HG02588 (cell line): ENCODE results near the gene SPDEF.

ENCODE experiments used
- ATAC-seq: cut with Tn5 transposase; IDR thresholded peaks from one replicate; pipeline ENCODE4 v1.9.1; 2021; ENCODE audit warnings: mild to moderate bottlenecking, moderate library complexity; ENCODE audit not compliant: unreplicated experiment

The SPDEF gene

DNA sequence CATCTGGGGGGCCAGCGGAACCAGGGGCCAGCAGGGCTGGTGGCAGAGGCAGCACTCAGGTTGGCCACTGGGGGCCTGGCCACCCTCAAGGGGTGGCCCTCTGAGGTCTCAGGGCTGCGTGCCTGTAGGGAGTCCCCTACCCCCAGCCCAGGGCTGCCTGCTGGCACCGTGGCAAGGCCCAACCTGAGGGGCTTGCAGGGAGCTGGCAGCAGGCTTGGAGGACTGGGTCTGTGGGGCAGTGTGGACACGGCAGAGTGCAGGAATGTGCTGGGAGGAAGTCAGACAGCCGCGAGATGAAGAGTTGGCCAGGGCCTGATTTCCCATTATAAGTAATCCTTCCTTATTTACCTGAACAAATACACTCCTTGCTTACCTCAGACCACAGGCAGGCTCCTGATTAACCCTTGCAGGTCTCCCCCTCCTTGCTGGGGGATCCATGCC is at the start of gene SPDEF:
Gene SPDEF (minus strand): TSS at position 299 of the 441 bp plus-strand sequence. CDS start 11,874 bp downstream, outside the sequence.
- ATAC-seq: no peak

DNA sequence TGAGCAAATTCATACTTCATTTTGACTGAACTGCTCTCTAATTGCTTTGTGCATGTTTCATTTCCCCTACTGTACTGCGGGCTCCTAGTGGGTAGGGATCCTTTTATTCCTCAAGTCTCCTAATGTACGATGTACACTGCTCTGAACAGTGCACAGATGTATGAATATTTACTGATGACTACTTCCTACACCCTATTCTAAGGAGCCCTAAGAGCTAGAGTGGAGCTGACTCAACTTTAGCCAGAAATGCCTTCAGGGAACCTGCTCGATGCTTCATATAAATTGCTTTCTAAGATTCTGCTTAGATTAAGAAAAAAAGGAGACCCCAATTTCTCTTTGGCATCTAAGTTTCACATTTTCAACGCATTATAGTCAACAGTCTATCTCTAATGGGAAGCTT is 47.6 kb upstream of the SPDEF start:
- ATAC-seq: no peak

DNA sequence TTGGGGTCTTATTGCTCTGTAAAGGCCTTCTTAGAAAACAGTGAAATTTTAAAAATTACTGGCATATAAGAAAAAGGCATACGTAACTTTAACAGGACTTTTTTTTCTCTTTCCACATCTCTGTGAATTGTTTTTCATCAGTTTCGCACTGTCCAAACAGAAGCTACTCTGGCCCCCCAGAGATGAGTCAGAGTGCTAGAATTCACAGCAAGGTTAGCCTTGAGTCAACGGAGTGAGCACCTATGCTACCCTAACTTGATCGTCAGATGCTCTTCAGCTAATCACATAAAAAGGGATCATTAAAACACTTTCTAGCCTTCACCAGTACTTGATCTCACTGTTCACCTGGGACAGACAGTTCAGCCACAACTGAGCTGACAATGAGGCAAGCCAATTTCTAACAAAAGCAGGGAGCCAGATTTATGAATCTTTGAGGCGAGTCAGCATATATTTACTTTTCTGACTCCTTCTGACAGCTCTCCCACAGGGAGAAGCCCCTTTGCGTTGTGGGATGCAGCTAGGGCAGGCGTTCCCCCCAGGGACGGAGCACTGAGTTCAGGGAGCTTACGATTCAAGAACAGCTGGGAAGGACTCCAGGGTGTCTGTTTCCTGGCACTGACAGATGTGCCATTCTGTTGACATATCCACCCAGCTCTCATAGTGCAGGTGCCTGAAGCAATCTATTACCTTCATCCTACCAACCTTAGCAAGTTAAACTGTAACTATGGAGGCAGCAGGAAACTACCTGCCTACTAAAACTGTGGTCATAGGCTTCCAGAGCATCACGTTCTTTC is 46.4 kb upstream of the SPDEF start:
- ATAC-seq: no peak

DNA sequence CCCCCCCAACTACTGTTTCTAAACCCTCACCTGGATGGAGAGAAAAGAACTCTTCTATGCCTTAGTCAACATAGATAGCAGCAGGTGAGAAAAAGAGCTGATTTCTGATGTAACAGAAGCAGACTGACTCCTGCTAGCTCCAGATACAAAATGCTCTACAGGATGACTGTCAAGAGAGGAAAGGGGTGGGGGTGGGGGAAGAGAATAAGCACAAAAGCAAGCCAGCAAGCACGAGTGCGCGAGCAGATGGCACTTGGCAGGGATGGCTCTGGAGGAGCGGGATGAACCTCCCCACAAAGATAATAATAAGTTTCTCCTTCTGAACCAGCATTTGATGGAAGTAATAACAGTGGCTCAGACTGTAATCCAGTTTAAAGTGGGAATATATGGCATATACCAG is 45.6 kb upstream of the SPDEF start:
- ATAC-seq: no peak

DNA sequence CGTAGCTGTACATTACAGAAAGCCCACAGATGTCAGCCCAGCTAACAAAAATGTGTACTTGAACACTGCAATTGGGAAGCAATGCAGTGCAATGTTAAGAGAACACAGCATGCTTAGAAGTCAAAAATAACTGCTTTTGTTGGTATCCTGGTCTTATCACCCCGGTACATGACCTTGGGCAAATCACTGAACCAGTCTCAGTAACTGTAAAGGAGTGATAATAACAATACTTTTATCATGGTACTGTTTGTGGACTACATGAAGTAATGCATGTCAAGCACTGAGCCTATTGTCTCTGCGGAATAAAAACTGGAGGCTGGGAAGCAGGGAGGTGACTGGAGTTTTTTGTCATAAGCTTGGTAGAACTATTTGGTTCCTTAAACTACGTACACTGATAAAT is 44.7 kb upstream of the SPDEF start:
- ATAC-seq: no peak

DNA sequence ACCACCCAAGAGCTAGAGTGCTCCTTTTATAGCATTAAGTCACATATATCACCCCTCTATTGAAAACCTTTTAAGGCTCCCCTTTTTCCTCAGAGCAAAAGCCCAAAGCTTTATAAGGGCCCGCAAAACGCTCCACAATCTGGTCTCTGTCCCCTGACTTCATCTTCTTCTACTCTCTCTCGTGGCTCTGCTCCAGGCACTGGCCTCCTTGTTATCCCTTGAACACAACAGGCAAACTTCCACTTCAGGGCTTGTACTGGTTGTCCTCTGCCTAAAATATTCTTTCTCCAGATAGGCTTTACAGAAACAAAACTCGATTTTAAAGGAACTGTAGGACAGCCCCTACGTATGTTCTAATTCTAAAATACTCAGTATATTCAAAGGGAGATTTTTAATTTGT is 44.0 kb upstream of the SPDEF start:
- ATAC-seq: no peak

DNA sequence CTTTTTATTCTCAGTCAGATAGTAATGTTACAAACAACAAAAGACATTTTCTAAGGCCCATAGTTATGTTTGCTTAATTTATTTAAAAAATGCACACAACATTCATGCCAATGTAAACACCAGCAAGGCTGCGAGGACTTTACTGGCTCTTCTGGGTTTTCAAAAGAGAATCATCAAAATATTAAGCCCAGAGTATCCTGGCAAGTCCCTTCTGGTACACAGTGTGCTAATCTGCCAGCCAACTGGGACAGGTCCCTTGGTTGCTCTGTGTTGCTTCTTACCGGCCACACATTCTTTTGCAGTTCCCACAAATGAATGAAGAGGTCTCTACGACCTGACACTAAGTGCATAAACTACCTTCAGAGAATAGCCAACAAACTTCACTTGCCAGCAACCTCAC is 42.6 kb upstream of the SPDEF start:
- no peak for ATAC-seq

DNA sequence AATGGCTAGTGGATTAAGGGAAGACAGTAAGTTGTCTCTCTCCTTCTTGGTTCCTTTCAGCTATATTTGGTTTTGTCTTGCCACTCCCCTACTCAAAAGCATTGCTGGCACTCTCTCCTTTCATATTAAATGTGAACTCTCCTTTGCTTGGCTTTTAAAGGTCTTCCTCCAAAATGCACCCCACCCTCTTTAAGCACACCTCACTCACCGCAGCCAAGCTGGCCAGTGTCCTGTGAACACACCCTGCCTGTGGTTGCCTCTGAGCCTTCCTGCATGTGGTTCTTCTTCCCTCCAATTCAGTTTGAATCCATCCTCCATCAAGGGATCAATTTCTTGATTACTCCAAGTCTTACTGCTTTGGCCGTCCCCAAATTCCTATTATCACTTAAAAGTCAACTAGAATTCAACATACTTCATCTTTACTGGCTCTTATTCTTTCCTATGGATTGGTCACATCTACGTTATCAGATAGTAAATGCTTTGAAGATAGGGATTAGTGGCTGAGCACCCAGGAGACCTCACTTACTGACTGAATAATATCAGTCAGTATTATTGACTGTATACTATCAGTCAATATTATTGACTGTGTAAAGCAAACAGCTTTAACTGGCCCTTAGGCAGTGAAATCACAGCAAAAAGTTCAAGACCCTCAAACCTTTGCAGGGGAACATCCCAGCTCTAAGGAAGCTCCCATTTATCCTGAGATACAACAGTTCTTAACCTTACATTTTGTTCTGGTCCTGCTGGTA is 41.6 kb upstream of the SPDEF start:
- ATAC-seq: no peak

DNA sequence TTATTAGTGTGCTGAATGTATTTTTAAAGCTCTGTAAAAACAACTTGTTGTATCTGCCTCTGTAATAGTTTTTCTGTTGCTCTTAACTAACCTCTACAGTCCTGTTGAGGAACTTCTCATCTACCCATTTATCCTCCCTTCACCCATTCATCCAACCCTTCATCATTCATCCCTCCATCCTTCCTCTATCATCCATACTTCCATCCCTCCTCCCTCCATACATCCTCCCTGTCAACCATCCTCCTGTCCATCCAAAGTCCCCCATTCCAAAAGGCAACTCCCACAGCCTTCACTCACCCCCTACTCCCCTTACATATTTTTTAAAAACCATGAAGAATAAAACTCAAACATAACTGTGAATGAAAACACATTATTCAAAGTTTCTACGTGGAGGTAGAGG is 40.7 kb upstream of the SPDEF start:
- ATAC-seq: no peak

DNA sequence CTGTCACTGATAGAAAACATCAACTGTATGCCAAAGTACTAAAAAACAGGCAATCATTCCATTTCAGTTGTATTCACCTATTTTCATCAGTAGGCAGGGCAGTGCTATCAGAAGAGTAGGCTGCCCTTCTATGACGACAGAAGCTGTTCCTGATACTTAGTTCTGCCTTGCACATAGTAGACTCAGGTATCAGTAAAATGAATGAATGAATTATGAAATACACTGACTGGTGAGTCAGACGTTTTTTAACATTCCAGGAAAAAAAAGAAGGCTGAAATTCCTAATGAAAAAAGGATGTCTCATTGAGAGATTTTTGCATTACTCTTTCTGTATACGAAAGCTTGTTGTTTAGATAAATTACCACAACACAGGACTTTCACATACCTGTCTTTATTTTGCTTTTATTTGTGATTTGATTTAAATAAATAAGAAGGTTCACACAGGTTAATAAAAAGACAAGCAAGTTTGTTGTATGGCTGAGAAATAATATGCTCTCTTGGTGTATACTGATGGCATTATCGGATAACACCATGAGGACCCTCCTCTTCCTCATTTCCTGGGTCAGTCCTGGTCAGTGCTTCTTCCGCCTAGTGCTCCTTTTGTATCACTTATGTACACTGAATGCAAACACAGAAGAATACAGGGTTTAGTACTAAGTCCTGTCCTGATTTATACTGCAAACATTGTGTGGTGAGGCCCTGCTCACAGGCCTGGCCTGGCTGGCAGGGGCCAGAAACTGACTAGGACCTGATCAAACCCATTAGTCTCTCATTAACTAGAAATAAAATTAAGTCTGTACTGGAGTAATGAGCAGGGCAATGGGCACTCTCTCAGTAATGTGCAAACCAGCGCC is 39.4 kb upstream of the SPDEF start:
- ATAC-seq: no peak

DNA sequence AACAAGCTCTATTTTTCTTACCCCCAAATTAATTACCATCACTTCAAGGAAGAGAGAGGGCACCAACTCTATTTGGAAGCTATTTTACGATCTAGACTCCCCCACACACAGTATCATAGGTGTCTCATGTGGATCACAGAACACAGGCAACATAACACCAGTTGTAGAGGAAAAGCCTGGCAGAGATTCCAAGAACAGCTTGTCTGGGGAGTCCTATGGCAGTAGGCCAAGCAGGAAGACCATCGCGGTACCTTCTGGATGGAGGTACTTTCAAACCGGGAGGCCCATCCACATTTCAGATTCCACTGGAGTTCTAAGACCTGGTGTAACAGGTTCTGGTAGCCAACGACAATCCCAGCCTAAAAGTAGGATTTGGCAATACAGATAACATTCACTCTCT is 37.6 kb upstream of the SPDEF start:
- no peak for ATAC-seq

DNA sequence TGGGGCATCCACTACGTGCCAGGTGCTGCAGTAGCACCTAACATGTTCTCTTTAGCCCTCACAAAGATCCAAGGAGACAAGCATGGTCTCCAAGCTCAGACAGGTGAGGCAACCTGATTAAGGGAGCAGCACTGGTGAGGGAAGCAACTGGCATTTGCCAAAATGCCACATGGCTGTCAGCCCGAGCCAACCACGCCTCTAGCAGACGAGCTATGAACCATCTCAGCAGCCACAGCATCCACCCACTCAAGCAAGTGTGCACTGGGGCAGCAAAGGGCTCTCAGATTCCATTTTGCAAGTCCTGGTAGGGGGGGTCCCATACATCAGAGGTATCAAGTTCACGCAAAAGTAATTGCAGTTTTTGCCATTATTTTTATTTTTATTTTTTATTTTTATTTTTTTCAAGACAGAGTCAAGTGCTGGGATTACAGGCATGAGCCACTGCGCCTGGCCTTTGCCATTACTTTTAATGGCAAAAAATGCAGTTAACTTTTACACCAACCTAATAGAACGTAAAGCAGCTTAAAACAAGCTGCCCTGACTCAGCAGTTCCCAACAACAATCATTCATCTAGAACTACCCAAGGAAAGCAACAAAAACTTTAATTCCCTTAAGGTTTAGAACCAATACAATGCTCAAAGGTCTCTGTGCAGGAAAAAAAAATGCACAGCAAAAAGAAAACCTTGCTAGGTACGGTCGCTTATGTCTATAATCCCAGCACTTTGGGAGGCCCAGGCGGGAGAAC is 36.3 kb upstream of the SPDEF start:
- no peak for ATAC-seq

DNA sequence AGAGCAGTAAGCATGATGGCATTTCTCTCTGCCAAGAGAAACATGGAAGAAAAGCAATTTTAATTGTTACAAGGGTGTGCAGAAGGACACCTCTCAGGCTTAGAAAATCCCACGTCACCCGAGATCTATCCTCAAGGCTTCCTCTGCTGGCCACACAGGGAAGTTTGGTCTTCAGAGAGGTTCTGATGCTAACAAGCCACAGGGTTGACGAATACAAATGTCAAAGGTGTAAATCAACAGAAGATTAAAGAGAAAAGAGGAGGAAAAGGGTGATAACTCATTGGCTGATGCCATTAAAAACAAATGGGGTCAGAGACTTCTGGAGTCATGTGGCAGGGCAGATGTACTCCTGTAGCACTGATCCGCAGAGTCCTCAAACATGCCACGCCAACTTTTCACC is 33.6 kb upstream of the SPDEF start:
- ATAC-seq: no peak

DNA sequence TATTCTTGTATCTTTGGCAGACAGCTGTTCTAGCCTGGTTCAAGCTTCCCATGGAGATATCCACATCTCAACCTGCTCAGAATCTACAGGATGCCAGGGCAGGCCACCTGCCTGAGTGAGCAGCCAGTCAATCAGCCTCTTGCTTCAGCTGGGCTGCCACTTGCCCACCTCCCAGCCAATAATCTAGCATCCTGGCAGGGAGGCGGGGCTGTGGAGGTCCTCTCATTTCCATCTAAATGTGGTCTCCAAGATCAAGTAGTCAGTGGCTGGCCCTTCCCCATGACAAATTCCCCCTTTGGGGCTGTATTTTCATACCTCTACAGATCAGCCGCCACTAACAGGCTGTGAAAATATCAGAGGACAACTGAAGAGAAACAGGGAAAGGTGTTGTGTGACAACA is 33.0 kb upstream of the SPDEF start:
- ATAC-seq: no peak

DNA sequence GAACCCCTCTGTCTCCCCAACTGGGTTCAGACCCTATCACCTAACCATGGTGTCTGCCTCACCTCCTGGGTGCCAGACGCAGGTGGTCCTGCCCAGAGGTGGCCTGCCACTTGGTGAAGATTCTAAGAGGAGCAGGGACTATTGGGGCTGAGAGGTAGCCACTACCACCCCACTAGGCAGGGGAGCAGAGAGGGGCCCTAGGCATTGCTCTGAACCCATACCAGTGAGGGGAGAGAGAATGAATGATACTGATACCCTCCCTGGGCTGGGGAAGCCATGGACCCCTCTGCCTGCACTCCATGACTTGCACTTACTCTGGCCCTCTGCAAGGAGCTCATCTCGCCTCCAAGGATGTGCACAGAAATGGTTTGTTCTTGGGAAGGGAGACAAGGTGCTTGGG is 31.7 kb upstream of the SPDEF start:
- ATAC-seq: no peak

DNA sequence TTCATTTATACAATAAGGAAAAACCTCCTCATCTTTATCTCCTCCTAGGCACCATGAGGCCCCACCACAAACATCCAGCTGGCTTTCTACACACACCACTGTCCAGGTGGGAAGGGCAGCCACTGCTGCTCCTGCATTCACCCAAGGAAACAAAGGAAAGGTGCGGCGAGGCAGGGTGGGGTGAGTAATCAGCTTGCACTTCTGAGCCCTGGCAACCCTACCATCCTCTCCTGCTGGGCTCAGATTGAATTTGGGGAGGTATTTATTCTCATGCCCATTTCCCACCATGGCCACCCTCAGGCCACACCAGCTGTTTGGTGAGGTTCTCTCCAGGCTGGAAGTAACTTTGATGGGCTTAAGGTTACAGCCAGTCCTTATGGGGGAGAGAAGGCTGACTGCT is 31.2 kb upstream of the SPDEF start:
- no peak for ATAC-seq

DNA sequence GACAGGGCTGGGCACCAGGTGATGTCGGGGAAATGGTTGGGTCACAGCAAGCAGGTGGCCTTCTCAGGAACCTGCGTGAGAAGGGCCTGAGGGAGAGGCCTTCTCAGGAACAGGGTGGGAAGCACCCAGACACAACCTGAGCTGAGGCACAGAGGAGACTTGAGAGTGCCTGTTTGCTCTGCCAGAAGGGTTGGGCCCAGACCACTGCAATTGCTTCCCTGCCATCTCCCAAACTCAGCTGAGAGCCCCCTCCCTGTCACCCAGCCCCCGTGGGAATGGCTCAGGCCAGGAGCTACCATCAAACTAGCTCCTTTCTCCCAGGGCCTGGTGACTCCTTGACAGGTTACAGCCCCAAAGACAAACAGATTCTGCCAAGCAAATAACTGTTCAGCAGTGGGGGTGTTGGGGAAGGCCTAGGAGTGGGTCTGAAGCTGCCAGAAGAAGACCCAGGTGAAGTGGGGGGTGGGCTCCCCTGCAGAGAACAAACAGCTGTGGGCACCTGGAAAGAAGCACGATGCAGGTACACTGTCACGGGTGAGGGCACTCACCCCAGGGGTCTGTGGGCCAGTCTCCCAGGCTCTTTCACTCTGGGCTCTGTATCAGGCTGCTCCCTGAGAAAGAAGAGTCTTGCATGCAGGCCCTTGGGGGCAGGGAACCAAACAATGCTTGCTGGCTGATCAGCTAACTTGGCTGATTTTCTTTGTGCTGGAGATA is 30.4 kb upstream of the SPDEF start:
- no peak for ATAC-seq

DNA sequence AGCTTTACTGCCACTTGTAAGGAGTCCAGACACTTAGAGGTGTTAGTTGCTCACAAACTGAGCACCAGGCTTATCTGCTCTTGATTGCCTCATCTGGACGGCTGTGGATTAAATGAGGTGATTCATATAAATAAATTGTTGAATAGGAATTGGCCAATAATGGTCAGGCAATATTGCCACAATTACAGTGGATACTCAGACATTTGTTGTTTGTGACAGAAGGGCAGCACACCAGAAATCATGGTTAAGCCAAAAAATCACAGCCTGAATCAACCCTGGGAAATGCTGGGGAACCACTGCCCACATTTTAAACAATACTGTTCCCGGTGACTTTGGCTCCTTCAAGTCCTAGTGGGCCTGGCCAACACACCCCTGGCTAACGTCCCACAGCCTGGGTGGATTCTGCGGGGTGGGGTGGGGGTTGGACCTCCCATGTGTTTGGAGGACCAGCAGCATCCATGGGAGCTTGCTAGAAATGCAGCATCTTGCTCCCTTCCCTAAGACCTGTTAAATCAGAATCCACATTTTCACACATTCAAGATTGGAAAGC is 29.5 kb upstream of the SPDEF start:
- ATAC-seq: no peak

DNA sequence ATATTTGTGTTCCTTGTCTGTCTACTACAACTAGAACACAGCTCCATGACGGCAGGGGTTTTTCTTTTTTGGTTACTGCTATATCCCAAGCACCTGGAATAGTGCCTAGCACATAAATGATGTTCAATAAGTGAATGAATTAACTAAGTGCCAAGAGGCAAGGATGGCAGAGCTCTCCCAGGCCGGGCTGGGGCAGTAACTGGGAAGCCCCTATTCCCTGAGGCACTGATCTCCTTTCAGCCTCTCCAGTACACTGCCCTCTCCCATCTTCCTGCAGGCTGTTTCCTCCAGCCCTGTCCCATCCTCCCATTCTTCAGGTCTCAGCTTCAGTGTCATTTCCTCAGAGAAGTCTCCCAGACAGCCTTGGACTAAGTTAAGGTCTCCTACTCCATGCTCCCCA is 29.0 kb upstream of the SPDEF start:
- no peak for ATAC-seq

DNA sequence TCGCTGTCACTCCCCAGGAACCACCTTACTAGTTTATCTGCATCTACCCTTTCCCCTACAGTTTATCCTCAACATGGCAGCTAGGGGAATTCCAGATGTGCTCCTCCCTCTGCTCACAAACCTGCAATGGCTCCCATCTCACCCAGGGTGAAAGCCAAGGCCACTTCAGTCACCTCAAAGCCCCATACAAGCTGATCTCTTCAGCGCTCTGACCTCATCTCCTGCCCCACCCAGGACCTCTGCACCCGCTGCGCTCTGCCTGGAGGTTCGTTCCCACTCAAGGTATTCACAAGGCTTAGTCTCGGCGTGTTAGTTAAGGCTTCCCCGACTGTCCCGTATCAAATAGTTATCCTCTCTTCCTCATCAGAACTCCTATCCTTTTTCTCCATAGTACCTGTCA is 28.6 kb upstream of the SPDEF start:
- ATAC-seq: no peak
